HUDEP-2 (cell line): ENCODE measurements around the gene IP6K2.
A peak's percentile ranks its signal among the peaks of the same experiment; 100 is the strongest.

Experiments used
- DNase-seq, 76 experiments: peaks; one replicate each; lab custom pipeline; 2025; ENCODE audit not compliant: unreplicated experiment in 76 of 76; lab: John Stamatoyannopoulos, UW

The IP6K2 gene

GRCh38 chr3:48674505-48674904, 42.5 kb downstream of the IP6K2 start:
- DNase-seq: no peak

- no peak for DNase-seq
These were observed 44.5 kb downstream of the IP6K2 start for GRCh38 chr3:48672522-48672921.

- DNase-seq: peak in 10 of 76 experiments; percentile 9 to 21 (median 14)
These were observed 52.1 kb downstream of the IP6K2 start for GRCh38 chr3:48664929-48665328.

- no peak for DNase-seq
These were observed 52.7 kb downstream of the IP6K2 start for GRCh38 chr3:48664313-48664644.

- DNase-seq: peak in 75 of 76 experiments; percentile 67 to 99 (median 97)
These were observed 53.3 kb downstream of the IP6K2 start for GRCh38 chr3:48663489-48664312.

- peak in 74 of 76 experiments; percentile 47 to 92 (median 82) for DNase-seq
These were observed 54.1 kb downstream of the IP6K2 start, which contains the start of gene CELSR3 for GRCh38 chr3:48662753-48663488. Gene CELSR3, minus strand, starts transcription at chr3:48662886. Its CDS starts 252 bp downstream, at chr3:48662634.

- DNase-seq: no peak
These were observed 54.8 kb downstream of the IP6K2 start for GRCh38 chr3:48662145-48662752.

GRCh38 chr3:48661501-48662144, 55.4 kb downstream of the IP6K2 start:
- peak in 58 of 76 experiments; percentile 5 to 86 (median 36) for DNase-seq

GRCh38 chr3:48660800-48661400, 56.1 kb downstream of the IP6K2 start:
- DNase-seq: no peak

GRCh38 chr3:48656841-48657281, 60.2 kb downstream of the IP6K2 start:
- no peak for DNase-seq

GRCh38 chr3:48656061-48656840, 60.8 kb downstream of the IP6K2 start:
- peak in 61 of 76 experiments; percentile 2 to 88 (median 68) for DNase-seq

- no peak for DNase-seq
These were observed 61.4 kb downstream of the IP6K2 start for GRCh38 chr3:48655606-48656005.

GRCh38 chr3:48655063-48655462, 62.0 kb downstream of the IP6K2 start:
- no peak for DNase-seq

GRCh38 chr3:48652923-48653715, 63.9 kb downstream of the IP6K2 start:
- no peak for DNase-seq

- no peak for DNase-seq
These were observed 65.2 kb downstream of the IP6K2 start for GRCh38 chr3:48651771-48652170.

- DNase-seq: peak in 68 of 76 experiments; percentile 11 to 80 (median 51)
These were observed 66.3 kb downstream of the IP6K2 start for GRCh38 chr3:48650723-48651122.

GRCh38 chr3:48648188-48648850, 68.7 kb downstream of the IP6K2 start:
- DNase-seq: no peak

- no peak for DNase-seq
These were observed 69.3 kb downstream of the IP6K2 start for GRCh38 chr3:48647714-48648113.
